ENCODE results near the gene ZBTB20.

The ZBTB20 gene

GRCh38 chr3:114427285-114428043, 719.6 kb downstream of the ZBTB20 start:
- no peak for DNase-seq

GRCh38 chr3:114424337-114424736, 722.8 kb downstream of the ZBTB20 start:
- DNase-seq, result no peak

GRCh38 chr3:114421204-114421603, 725.9 kb downstream of the ZBTB20 start:
- DNase-seq, result no peak

- DNase-seq, result no peak
Observed at GRCh38 chr3:114420072-114420471, 727.0 kb downstream of the ZBTB20 start.

- DNase-seq, result peak; percentile 29 to 81 (median 76)
Observed at GRCh38 chr3:114418724-114419543, 728.2 kb downstream of the ZBTB20 start.

GRCh38 chr3:114418107-114418506, 729.0 kb downstream of the ZBTB20 start:
- DNase-seq, result no peak

GRCh38 chr3:114417675-114418074, 729.4 kb downstream of the ZBTB20 start:
- DNase-seq, result no peak

GRCh38 chr3:114417265-114417664, 729.8 kb downstream of the ZBTB20 start:
- no peak for DNase-seq

- no peak for DNase-seq
Observed at GRCh38 chr3:114411811-114412803, 735.0 kb downstream of the ZBTB20 start.

GRCh38 chr3:114411190-114411668, 735.9 kb downstream of the ZBTB20 start:
- peak in 1 of 3 experiments; percentile 13 for DNase-seq

GRCh38 chr3:114408736-114409670, 738.1 kb downstream of the ZBTB20 start:
- DNase-seq, result peak; percentile 64 to 88 (median 82)

- no peak for DNase-seq
Observed at GRCh38 chr3:114406922-114407321, 740.2 kb downstream of the ZBTB20 start.

- DNase-seq, result no peak
Observed at GRCh38 chr3:114406286-114406685, 740.8 kb downstream of the ZBTB20 start.

- DNase-seq, result no peak
Observed at GRCh38 chr3:114405202-114405990, 741.7 kb downstream of the ZBTB20 start.

- DNase-seq, result no peak
Observed at GRCh38 chr3:114404590-114404989, 742.5 kb downstream of the ZBTB20 start.

GRCh38 chr3:114402838-114403237, 744.2 kb downstream of the ZBTB20 start:
- DNase-seq, result no peak

GRCh38 chr3:114401346-114401745, 745.7 kb downstream of the ZBTB20 start:
- no peak for DNase-seq

- DNase-seq, result peak in 1 of 3 experiments; percentile 70
Observed at GRCh38 chr3:114400371-114400770, 746.7 kb downstream of the ZBTB20 start.

- no peak for DNase-seq
Observed at GRCh38 chr3:114394551-114394950, 752.5 kb downstream of the ZBTB20 start.

GRCh38 chr3:114393367-114394072, 753.6 kb downstream of the ZBTB20 start:
- DNase-seq, result peak in 1 of 3 experiments; percentile 49
